ENCODE data around the gene GTF2H3. TPM values are rescaled to one million over a fixed set of nuclear protein-coding genes. Genes with fewer than 3 reads are reported as not detected.

Gene GTF2H3
- polyA plus RNA-seq, 1 of the 3 experiments (the other 2 are of a cell fraction), result 22.4 TPM

DNA sequence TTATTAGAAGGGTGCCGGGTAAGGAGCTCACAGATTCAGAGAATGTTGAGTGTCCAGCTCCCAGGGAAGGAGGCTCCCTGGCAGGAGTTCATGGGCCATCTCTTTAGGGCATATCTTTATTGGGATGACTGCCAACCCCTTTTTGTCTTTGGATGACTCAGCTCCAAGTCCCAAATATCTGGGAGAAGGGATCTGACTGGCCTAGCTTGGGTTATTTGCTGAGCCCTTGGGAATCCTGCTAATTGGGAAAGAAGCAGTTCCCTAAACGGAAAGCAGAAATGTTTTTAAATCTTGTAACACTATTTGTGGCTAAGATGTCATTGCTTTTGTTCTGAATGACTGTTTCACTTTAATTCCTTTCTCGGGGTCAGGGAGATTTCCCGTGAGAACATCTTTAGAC lies 19.1 kb upstream of the GTF2H3 start:
- TF ChIP-seq, protein P1, sequence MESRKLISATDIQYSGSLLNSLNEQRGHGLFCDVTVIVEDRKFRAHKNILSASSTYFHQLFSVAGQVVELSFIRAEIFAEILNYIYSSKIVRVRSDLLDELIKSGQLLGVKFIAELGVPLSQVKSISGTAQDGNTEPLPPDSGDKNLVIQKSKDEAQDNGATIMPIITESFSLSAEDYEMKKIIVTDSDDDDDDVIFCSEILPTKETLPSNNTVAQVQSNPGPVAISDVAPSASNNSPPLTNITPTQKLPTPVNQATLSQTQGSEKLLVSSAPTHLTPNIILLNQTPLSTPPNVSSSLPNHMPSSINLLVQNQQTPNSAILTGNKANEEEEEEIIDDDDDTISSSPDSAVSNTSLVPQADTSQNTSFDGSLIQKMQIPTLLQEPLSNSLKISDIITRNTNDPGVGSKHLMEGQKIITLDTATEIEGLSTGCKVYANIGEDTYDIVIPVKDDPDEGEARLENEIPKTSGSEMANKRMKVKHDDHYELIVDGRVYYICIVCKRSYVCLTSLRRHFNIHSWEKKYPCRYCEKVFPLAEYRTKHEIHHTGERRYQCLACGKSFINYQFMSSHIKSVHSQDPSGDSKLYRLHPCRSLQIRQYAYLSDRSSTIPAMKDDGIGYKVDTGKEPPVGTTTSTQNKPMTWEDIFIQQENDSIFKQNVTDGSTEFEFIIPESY (IDR thresholded peaks at IDR 0.05; ENCODE audit: borderline replicate concordance, low read depth), result no peak
- 0 out of 2 replicates have a peak, but pooled peaks have one; percentile 7 for TF ChIP-seq FOSL2 (IDR thresholded peaks at IDR 0.05; ENCODE audit: borderline replicate concordance, low read depth)
- H3K27ac ChIP-seq (ENCODE audit: low read depth in 2 of 2, low read length in 1 of 2), result peak overlapping the region in 1 of 2 experiments; percentile 42; a peak in 1 of 4 replicates
- no peak overlapping the region for H3K4me3 ChIP-seq (ENCODE audit: low read depth in 2 of 2, low read length in 1 of 2)
- no peaks in the 10 kb centered on the region; a peak in 1 of 4 replicates for H3K4me1 ChIP-seq (ENCODE audit: control insufficient read depth in 1 of 2, insufficient read depth in 2 of 2, low read depth in 1 of 2, low read length in 1 of 2)
- no peaks in the 10 kb centered on the region for H3K9me3 ChIP-seq
- WGBS (ENCODE audit: low lambda C conversion rate), result 61% methylated on average over 4 of the region's 4 CpGs
- no peak for DNase-seq
- no peaks in the 10 kb centered on the region for H3K9me2 ChIP-seq
- no peak overlapping the region for H3K9ac ChIP-seq
- H2AFZ ChIP-seq (ENCODE audit: low read depth), result no peak overlapping the region
- POLR2A ChIA-PET, result no interaction called here
- H3K36me3 ChIP-seq (replicated peaks in 1 of 2; ENCODE audit: control insufficient read depth in 1 of 2, insufficient read depth in 2 of 2, low read length in 1 of 2), result peaks cover 45 to 82% of the 10 kb centered on the region in 2 experiments
- CTCF ChIA-PET, result no interaction called here
- no peak overlapping the region; the same call in 1 of the 2 replicates for H3K4me2 ChIP-seq
- no peaks in the 10 kb centered on the region for H4K20me1 ChIP-seq (ENCODE audit: insufficient read depth)
- H3K79me2 ChIP-seq (ENCODE audit: insufficient read depth), result peaks cover 21% of the 10 kb centered on the region
- no peaks in the 10 kb centered on the region for H3K27me3 ChIP-seq (ENCODE audit: insufficient read depth)
- peaks cover 14% of the 10 kb centered on the region for H3F3A ChIP-seq (replicated peaks; ENCODE audit: insufficient read depth)

DNA sequence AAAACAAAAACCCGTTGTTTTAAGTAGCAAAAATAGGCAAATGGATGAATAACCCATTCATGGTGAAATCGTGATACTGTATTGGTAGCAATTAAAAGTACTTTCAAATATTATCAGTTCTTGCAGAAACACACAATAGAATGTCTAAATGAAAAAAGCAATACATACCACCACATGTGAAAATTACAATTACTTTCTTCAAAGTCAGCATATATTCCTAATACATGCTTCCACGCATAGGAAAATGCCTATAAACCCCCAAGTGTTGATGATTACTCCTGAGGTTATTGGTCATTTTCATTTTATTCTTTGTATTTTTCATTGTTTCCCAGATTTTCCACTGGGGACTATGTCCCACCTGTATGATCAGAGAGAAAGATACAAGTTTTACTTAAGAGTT lies 16.5 kb upstream of the GTF2H3 start:
- peaks cover 60 to 88% of the 10 kb centered on the region in 2 experiments for H3K36me3 ChIP-seq (replicated peaks in 1 of 2; ENCODE audit: control insufficient read depth in 1 of 2, insufficient read depth in 2 of 2, low read length in 1 of 2)

GRCh38 chr12:123617580-123617979 lies 16.0 kb upstream of the GTF2H3 start:
- TF ChIP-seq TCF12 (IDR thresholded peaks at IDR 0.05) (no peak), NRF1 (IDR thresholded peaks at IDR 0.05; ENCODE audit: low read depth, low read length) (no peak), SIN3A (IDR thresholded peaks at IDR 0.05; ENCODE audit: borderline replicate concordance, low read depth, low read length) (no peak), CTCF (IDR thresholded peaks at IDR 0.05) (no peak)
- Histone ChIP-seq H4K20me1 (ENCODE audit: insufficient read depth) (no peaks in the 10 kb centered on the region), H3K27me3 (ENCODE audit: insufficient read depth) (no peaks in the 10 kb centered on the region), H2AFZ (ENCODE audit: low read depth) (no peak overlapping the region), H3F3A (replicated peaks; ENCODE audit: insufficient read depth) (peaks cover 34% of the 10 kb centered on the region), H3K27ac (ENCODE audit: low read depth in 2 of 2, low read length in 1 of 2) (no peak overlapping the region), H3K4me1 (ENCODE audit: control insufficient read depth in 1 of 2, insufficient read depth in 2 of 2, low read depth in 1 of 2, low read length in 1 of 2) (no peaks in the 10 kb centered on the region; a peak in 1 of 4 replicates), H3K9me2 (no peaks in the 10 kb centered on the region), H3K4me3 (ENCODE audit: low read depth in 2 of 2, low read length in 1 of 2) (no peak overlapping the region), H3K9ac (no peak overlapping the region), H3K4me2 (no peak overlapping the region), H3K9me3 (no peaks in the 10 kb centered on the region), H3K36me3 (replicated peaks in 1 of 2; ENCODE audit: control insufficient read depth in 1 of 2, insufficient read depth in 2 of 2, low read length in 1 of 2) (peaks cover 60 to 88% of the 10 kb centered on the region in 2 experiments), H3K79me2 (ENCODE audit: insufficient read depth) (peaks cover 4% of the 10 kb centered on the region)
- 96% methylated on average over 13 of the region's 13 CpGs for WGBS (ENCODE audit: low lambda C conversion rate)
- ChIA-PET CTCF (interaction anchor here (1.4 kb wide), 1 partner anchor 36 kb away, joined by 4 read pairs; no protein-coding TSS in a partner anchor), POLR2A (no interaction called here)
- no peak for DNase-seq

More for the DNA sequence above, 16.5 kb upstream of the GTF2H3 start:
- Histone ChIP-seq H3K79me2 (ENCODE audit: insufficient read depth) (peaks cover 8% of the 10 kb centered on the region), H3K4me1 (ENCODE audit: control insufficient read depth in 1 of 2, insufficient read depth in 2 of 2, low read depth in 1 of 2, low read length in 1 of 2) (no peaks in the 10 kb centered on the region; a peak in 1 of 4 replicates), H3K9me3 (no peaks in the 10 kb centered on the region), H3F3A (replicated peaks; ENCODE audit: insufficient read depth) (peaks cover 32% of the 10 kb centered on the region), H3K27ac (ENCODE audit: low read depth in 2 of 2, low read length in 1 of 2) (no peak overlapping the region), H2AFZ (ENCODE audit: low read depth) (no peak overlapping the region), H3K4me2 (no peak overlapping the region), H3K9ac (no peak overlapping the region), H4K20me1 (ENCODE audit: insufficient read depth) (no peaks in the 10 kb centered on the region), H3K4me3 (ENCODE audit: low read depth in 2 of 2, low read length in 1 of 2) (no peak overlapping the region), H3K27me3 (ENCODE audit: insufficient read depth) (no peaks in the 10 kb centered on the region), H3K9me2 (no peaks in the 10 kb centered on the region)
- WGBS (ENCODE audit: low lambda C conversion rate), result 97% methylated on average over 3 of the region's 3 CpGs
- no peak for TF ChIP-seq PBX3 (IDR thresholded peaks at IDR 0.05)
- ChIA-PET CTCF (no interaction called here), POLR2A (no interaction called here)
- no peak for DNase-seq

Data from SK-N-SH (cell line).